ENCODE data around the gene WHRN. TPM values are rescaled to one million over a fixed set of nuclear protein-coding genes. Genes with fewer than 3 reads are reported as not detected.

The WHRN gene
- total RNA-seq, 4 donors from 2014 or later: 3.0 to 15.5 (median 6.6) TPM

DNA sequence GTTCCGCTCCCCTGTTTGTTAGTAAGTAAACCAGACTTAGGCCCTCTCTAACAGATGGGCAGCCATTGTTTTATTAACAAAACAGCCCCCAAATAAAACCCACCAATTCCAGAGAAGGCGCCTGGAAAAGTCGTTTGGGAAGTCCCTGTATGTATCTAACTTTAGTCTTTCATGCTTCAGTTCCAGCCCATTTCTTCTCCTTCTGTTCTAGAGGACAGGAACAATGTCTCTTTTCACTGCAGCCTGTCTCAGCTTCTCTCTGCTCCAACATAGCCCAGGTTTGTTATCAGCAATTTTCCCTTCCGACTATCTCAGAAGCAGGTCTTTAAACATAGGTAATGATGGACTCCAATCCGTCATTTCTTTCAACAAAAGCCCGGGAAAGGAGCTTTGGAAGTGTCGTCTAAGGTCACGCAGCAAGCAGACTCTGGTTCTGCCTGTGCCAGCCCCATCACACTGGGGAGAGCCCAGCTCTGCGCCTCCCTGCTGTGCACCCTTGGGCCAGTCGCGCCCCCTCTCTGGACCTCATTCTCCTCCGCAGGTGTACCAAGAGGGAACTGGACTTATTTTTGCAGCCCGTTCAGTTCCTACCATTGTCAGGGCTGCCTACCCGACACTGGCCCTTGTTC lies 107.9 kb downstream of the WHRN start:
- TF ChIP-seq, protein P1, sequence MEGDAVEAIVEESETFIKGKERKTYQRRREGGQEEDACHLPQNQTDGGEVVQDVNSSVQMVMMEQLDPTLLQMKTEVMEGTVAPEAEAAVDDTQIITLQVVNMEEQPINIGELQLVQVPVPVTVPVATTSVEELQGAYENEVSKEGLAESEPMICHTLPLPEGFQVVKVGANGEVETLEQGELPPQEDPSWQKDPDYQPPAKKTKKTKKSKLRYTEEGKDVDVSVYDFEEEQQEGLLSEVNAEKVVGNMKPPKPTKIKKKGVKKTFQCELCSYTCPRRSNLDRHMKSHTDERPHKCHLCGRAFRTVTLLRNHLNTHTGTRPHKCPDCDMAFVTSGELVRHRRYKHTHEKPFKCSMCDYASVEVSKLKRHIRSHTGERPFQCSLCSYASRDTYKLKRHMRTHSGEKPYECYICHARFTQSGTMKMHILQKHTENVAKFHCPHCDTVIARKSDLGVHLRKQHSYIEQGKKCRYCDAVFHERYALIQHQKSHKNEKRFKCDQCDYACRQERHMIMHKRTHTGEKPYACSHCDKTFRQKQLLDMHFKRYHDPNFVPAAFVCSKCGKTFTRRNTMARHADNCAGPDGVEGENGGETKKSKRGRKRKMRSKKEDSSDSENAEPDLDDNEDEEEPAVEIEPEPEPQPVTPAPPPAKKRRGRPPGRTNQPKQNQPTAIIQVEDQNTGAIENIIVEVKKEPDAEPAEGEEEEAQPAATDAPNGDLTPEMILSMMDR (IDR thresholded peaks at IDR 0.05): no peak
- DNase-seq (ENCODE audit: low spot score) (no peak), ATAC-seq (ENCODE audit: low FRiP score) (peak; percentile 8)

DNA sequence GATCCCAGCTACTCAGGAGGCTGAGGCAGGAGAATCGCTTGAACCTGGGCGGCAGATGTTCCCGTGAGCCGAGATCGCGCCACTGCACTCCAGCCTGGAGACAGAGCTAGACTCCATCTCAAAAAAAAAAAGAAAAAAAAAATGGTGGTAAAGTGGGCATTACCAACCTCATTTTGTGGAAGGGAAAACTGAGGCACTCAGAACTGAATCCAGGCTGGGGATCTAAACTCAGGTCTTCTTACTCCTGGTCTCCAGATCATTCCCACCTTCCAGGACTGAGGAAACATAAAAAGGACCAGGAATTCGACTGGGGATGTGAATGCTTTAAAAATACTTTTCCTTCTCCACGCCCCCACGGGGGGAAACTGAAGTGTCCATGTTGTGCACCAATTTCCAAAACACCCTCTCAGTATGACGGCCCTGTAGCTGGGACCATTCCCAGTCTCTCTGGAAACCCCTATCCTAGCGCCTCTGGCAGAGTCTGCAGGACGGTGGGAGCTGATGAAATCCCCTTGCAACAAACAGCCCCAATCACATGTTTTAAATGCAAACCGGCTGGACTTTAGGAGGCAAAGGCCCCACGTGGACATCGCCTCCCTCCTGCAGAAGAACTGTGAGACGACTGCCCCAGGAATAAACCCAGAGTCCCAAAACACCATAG lies 108.6 kb downstream of the WHRN start:
- DNase-seq (ENCODE audit: low spot score) (no peak), ATAC-seq (ENCODE audit: low FRiP score) (no peak)
- TF ChIP-seq, protein P1 (IDR thresholded peaks at IDR 0.05): no peak

DNA sequence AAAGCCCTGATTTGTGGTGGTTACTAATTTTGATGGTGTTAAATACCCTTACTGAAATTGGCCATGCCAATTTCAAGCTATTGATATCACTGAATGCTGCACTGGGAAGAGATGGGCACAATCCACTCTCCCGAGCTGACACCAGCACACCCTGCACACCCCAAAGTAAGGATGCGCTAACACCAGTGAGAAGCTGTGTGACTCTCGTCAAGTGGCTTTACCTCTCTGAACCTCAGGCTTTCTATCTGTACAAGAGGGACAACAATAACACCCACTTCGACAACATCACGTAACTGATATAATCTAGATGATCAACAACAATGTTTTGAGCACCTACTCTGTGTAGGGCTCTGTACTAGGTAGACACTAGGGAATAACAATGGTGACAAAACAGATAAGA lies 109.5 kb downstream of the WHRN start:
- ATAC-seq (ENCODE audit: low FRiP score) (no peak), DNase-seq (ENCODE audit: low spot score) (no peak)
- TF ChIP-seq, protein P1 (IDR thresholded peaks at IDR 0.05): no peak

DNA sequence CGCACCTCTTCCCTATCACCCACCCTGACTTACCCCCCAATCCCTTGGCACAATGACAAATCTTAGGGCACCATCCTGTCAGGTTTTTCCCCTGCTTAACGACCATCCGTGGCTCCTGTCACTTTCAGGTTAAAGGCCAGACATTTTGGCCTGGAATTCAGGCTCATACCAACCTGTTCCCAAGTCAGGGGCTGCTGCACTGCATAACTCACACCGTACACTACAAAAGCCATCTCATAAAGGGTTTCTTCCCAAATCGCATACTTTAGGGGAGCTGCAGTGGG lies 110.0 kb downstream of the WHRN start:
- DNase-seq (ENCODE audit: low spot score): no peak
- TF ChIP-seq, protein P1 (IDR thresholded peaks at IDR 0.05): no peak
- ATAC-seq (ENCODE audit: low FRiP score): no peak

DNA sequence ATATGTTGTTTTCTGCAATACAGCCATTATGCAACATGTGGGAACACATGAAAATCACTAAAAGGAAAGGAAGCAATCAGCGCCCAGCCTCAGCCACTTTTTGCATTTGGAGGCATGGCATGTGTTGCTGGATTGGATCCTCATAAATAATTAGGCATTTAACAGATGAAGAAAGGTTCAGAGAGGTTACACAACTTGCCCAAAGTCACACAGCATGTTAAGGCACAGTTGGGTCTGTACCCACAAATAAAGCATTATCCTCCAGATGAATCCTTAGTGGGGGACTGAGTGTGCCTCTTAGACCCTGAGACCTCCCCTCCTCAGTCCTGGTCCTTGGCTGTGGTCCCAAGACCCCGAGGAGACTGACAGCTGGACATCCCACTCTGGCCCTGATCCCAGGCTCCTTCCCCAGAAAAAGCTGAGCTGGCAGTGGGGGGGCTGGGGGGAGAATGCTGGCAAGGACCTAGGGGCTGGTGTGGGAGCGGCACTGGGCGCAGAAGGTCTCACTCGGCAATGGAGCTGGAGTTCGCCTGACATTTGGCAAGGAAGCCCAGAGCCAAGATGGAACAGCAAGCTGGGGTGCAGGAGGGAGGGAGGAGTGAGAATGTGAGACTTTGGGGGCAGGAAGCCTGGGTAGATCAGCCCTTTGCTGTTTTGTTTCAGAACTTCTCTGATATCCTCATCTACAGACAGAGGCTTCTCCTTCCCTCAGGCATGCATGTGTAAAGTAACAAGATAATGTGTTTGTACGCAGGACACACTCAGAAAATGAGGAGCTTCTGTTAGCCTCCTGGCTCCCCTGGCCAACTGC lies 110.5 kb downstream of the WHRN start:
- TF ChIP-seq, protein P1 (IDR thresholded peaks at IDR 0.05): no peak
- DNase-seq (ENCODE audit: low spot score) (no peak), ATAC-seq (ENCODE audit: low FRiP score) (no peak)

DNA sequence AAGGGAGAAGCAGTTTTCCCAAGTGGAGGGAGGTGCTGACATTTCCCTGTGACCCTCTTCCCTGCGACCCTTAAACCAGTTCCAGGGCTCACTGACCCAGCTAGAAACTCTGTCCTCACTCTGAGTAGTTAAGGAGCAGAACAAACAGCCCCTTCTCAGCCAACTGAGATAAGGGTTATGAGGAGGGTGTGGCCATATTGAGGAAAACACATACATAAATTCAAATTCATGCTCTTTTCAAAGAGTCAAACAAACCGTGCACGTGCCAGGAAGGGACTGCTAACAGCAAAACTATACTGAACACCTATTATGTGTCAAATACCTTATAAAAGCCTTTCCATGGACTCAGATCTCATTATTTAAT lies 112.5 kb downstream of the WHRN start:
- ATAC-seq (ENCODE audit: low FRiP score) (peak; percentile 33), DNase-seq (ENCODE audit: low spot score) (no peak)
- TF ChIP-seq, protein P1 (IDR thresholded peaks at IDR 0.05): no peak
